Fibroblast of lung (primary cell): ENCODE results near the gene ITGB1BP1. TPM values are rescaled to one million over a fixed set of nuclear protein-coding genes. Genes with fewer than 3 reads are reported as not detected.

ENCODE experiments used
- DNase-seq, 2 donors: peaks; one replicate each; pipeline versions ENCODE4 v3.0.0 to v3.0.0-alpha.2; 2010; ENCODE audit warnings: low read depth in 2 of 2
- H2AFZ ChIP-seq: 2 replicates; pipeline ENCODE4 v1.5.1; 2012; ENCODE audit warnings: low read length, control low read depth, inconsistent platforms
- H3K27ac ChIP-seq: 2 replicates; pipeline ENCODE4 v1.5.1; 2011; ENCODE audit warnings: low read length, control low read depth; ENCODE audit not compliant: insufficient read depth
- H3K27me3 ChIP-seq: 2 replicates; pipeline ENCODE4 v1.5.1; 2011; ENCODE audit warnings: mild to moderate bottlenecking, low read length; ENCODE audit not compliant: control insufficient read depth, insufficient read depth
- H3K36me3 ChIP-seq: 2 replicates; pipeline ENCODE4 v1.5.1; 2011; ENCODE audit warnings: low read length; ENCODE audit not compliant: control insufficient read depth, insufficient read depth
- H3K4me1 ChIP-seq: 2 replicates; pipeline ENCODE4 v1.5.1; 2011; ENCODE audit warnings: low read length; ENCODE audit not compliant: control insufficient read depth, insufficient read depth; ENCODE audit errors: extremely low read depth
- H3K4me2 ChIP-seq: 2 replicates; pipeline ENCODE4 v1.5.1; 2011; ENCODE audit warnings: low read length, control low read depth; ENCODE audit not compliant: insufficient read depth; ENCODE audit errors: extremely low read depth
- H3K4me3 ChIP-seq, 4 experiments: fragments of 200-600 bp in 1 of 4; sonication (generic) in 1 of 4; replicated peaks in 1 of 4; 2 replicates each; pipeline ENCODE4 v1.5.1; 2011 to 2016; ENCODE audit warnings: low read length in 4 of 4, low read depth in 3 of 4, mild to moderate bottlenecking in 3 of 4, control low read depth in 2 of 4, inconsistent platforms in 1 of 4, mixed read lengths in 1 of 4; ENCODE audit not compliant: insufficient read depth in 1 of 4; ENCODE audit errors: control extremely low read depth in 1 of 4
- H3K79me2 ChIP-seq: 2 replicates; pipeline ENCODE4 v1.5.1; 2012; ENCODE audit warnings: mild to moderate bottlenecking, low read length, inconsistent platforms; ENCODE audit not compliant: control insufficient read depth, insufficient read depth
- H3K9ac ChIP-seq: 2 replicates; pipeline ENCODE4 v1.5.1; 2011; ENCODE audit warnings: mild to moderate bottlenecking, low read length, control low read depth; ENCODE audit not compliant: insufficient read depth
- H3K9me3 ChIP-seq: 2 replicates; pipeline ENCODE4 v1.5.1; 2012; ENCODE audit warnings: low read depth, low read length; ENCODE audit not compliant: control insufficient read depth, insufficient read depth
- H4K20me1 ChIP-seq: 2 replicates; pipeline ENCODE4 v1.5.1; 2011; ENCODE audit warnings: low read length; ENCODE audit not compliant: control insufficient read depth, insufficient read depth; ENCODE audit errors: extremely low read depth
- CTCF ChIP-seq, 2 donors: IDR thresholded peaks in 1 of 2; conservative IDR thresholded peaks in 1 of 2; 1 replicate in 1 of 2; 2 replicates in 1 of 2; pipeline ENCODE4 v1.5.1; 2011 to 2012; ENCODE audit warnings: low read length in 2 of 2, control low read depth in 1 of 2, inconsistent platforms in 1 of 2, low read depth in 1 of 2, mild to moderate bottlenecking in 1 of 2
- EZH2 ChIP-seq: IDR thresholded peaks from 2 replicates; pipeline ENCODE4 v1.5.1; 2012; ENCODE audit warnings: low read length, control low read depth, mild to moderate bottlenecking; ENCODE audit errors: missing control alignments
- polyA plus RNA-seq, 2 donors: library from polyadenylated mRNA; depleted of rRNA in 1 of 2; stranded (reverse) in 1 of 2; unstranded in 1 of 2; fragments of >200 nt; gene quantifications; 2 replicates each; pipeline ENCODE4 v1.2.1, GENCODE V29; 2011 to 2012; ENCODE audit warnings: missing spikeins in 1 of 2
- total RNA-seq: library from RNA; depleted of rRNA; stranded (reverse); fragments of >200 nt; gene quantifications from 2 replicates; pipeline ENCODE4 v1.2.1, GENCODE V29; 2014

Gene ITGB1BP1
- total and polyA plus RNA-seq, 2 donors (not counting 1 experiment from before 2014, with no cell fraction given): 44.6 to 131 TPM

- no peak overlapping the region for H3K27ac ChIP-seq
- H3K79me2 ChIP-seq: no peaks in the 10 kb centered on the region
- no peaks in the 10 kb centered on the region for H3K9me3 ChIP-seq
- peaks cover 6% of the 10 kb centered on the region for H3K4me1 ChIP-seq
- no peaks in the 10 kb centered on the region for H4K20me1 ChIP-seq
- H3K4me3 ChIP-seq: no peak overlapping the region
- peaks cover 7% of the 10 kb centered on the region for H3K36me3 ChIP-seq
- no peak overlapping the region for H2AFZ ChIP-seq
- no peak overlapping the region for H3K4me2 ChIP-seq
- H3K9ac ChIP-seq: no peak overlapping the region
- no peak for TF ChIP-seq EZH2
- no peak for TF ChIP-seq CTCF (conservative IDR thresholded peaks at IDR 0.05 in 1 of 2, IDR thresholded peaks at IDR 0.05 in 1 of 2; ENCODE audit: low read depth in 1 of 2, low read length in 2 of 2)
- H3K27me3 ChIP-seq: no peaks in the 10 kb centered on the region
- no peak for DNase-seq
These were observed 57.8 kb downstream of the ITGB1BP1 start for GRCh38 chr2:9365498-9366019.

- peaks cover 7% of the 10 kb centered on the region for H3K36me3 ChIP-seq
- H4K20me1 ChIP-seq: no peaks in the 10 kb centered on the region
- no peak overlapping the region for H2AFZ ChIP-seq
- H3K79me2 ChIP-seq: no peaks in the 10 kb centered on the region
- peaks cover 9% of the 10 kb centered on the region for H3K4me1 ChIP-seq
- H3K27me3 ChIP-seq: no peaks in the 10 kb centered on the region
- no peak overlapping the region for H3K4me2 ChIP-seq
- H3K4me3 ChIP-seq: no peak overlapping the region
- no peak overlapping the region for H3K9ac ChIP-seq
- TF ChIP-seq CTCF (conservative IDR thresholded peaks at IDR 0.05 in 1 of 2, IDR thresholded peaks at IDR 0.05 in 1 of 2; ENCODE audit: low read depth in 1 of 2, low read length in 2 of 2) (no peak), EZH2 (no peak)
- no peak overlapping the region for H3K27ac ChIP-seq
- H3K9me3 ChIP-seq: no peaks in the 10 kb centered on the region
- DNase-seq: no peak
These were observed 58.4 kb downstream of the ITGB1BP1 start for GRCh38 chr2:9364791-9365497.

- H2AFZ ChIP-seq: no peak overlapping the region
- no peak overlapping the region for H3K4me3 ChIP-seq
- no peak for DNase-seq
- no peak overlapping the region for H3K4me2 ChIP-seq
- H3K9ac ChIP-seq: no peak overlapping the region
- H3K79me2 ChIP-seq: no peaks in the 10 kb centered on the region
- no peaks in the 10 kb centered on the region for H4K20me1 ChIP-seq
- H3K4me1 ChIP-seq: peaks cover 9% of the 10 kb centered on the region
- H3K27ac ChIP-seq: no peak overlapping the region
- H3K27me3 ChIP-seq: no peaks in the 10 kb centered on the region
- peaks cover 9% of the 10 kb centered on the region for H3K36me3 ChIP-seq
- no peaks in the 10 kb centered on the region for H3K9me3 ChIP-seq
- TF ChIP-seq CTCF (conservative IDR thresholded peaks at IDR 0.05 in 1 of 2, IDR thresholded peaks at IDR 0.05 in 1 of 2; ENCODE audit: low read depth in 1 of 2, low read length in 2 of 2): no peak
- no peak for TF ChIP-seq EZH2
These were observed 59.0 kb downstream of the ITGB1BP1 start for GRCh38 chr2:9364373-9364772.
